Neuron (in vitro differentiated cells): Measurements from ENCODE around the gene C1orf35.
A peak's percentile ranks its signal among the peaks of the same experiment; 100 is the strongest.

ENCODE experiments used
- H2AFZ ChIP-seq: one replicate; pipeline ENCODE4 v1.6.1; 2013; ENCODE audit warnings: low read depth, mild to moderate bottlenecking, inconsistent platforms, low read length, moderate library complexity
- H3K27me3 ChIP-seq: one replicate; pipeline ENCODE4 v1.6.1; 2013; ENCODE audit warnings: low read length; ENCODE audit not compliant: insufficient read depth
- H3K36me3 ChIP-seq: one replicate; pipeline ENCODE4 v1.6.1; 2013; ENCODE audit warnings: low read length; ENCODE audit not compliant: insufficient read depth
- H3K4me1 ChIP-seq: one replicate; pipeline ENCODE4 v1.6.1; 2013; ENCODE audit warnings: low read length; ENCODE audit not compliant: insufficient read depth
- H3K4me3 ChIP-seq: 2 replicates; pipeline ENCODE4 v1.5.1; 2013; ENCODE audit warnings: mild to moderate bottlenecking, low read length, moderate library complexity
- H3K9me3 ChIP-seq: one replicate; pipeline ENCODE4 v1.6.1; 2013; ENCODE audit warnings: low read length

Gene C1orf35

DNA sequence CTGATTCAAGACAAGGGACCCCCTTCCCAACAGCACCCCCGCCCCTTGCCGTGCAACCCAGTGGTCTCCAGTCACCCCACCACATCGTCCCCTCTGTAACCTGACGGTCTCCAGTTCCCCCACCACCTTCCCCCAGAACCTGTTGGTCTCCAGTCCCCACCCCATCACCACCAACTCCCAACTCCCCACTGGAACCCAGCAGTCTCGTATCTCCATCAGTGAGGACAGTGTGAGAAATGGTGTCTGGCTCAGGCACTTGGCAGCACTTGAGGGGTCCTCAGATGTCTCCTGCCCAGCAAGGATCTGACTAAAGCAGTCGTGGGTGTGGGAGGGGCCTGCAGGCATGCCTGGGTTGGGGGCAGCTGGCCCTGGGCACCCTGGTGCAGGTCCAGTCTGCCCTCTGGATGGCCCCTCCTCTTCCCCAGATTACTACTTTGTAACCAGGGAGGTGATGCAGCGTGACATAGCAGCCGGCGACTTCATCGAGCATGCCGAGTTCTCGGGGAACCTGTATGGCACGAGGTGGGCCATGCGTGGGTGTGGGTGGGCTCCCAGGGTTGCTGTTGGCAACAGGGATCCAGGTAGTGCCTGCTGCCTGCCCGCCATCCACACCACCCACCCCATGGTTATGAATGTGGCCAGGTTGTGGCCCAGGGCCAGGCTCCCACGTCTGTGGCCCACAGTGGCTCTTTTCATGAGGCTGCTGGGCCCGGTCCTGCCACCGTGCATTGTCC lies 43.5 kb upstream of the C1orf35 start:
- H3K4me3 ChIP-seq, result no peak overlapping the region
- H3K27me3 ChIP-seq, result no peaks in the 10 kb centered on the region
- H3K9me3 ChIP-seq, result no peaks in the 10 kb centered on the region
- H3K36me3 ChIP-seq, result peaks cover 32% of the 10 kb centered on the region
- H3K4me1 ChIP-seq, result peaks cover 21% of the 10 kb centered on the region
- H2AFZ ChIP-seq, result no peak overlapping the region

- H3K9me3 ChIP-seq, result no peaks in the 10 kb centered on the region
- H3K36me3 ChIP-seq, result peaks cover 32% of the 10 kb centered on the region
- H3K4me1 ChIP-seq, result peaks cover 29% of the 10 kb centered on the region
- no peak overlapping the region for H2AFZ ChIP-seq
- no peak overlapping the region for H3K4me3 ChIP-seq
- no peaks in the 10 kb centered on the region for H3K27me3 ChIP-seq
These were observed 42.6 kb upstream of the C1orf35 start for GRCh38 chr1:228145463-228146416.

GRCh38 chr1:228144993-228145343 lies 41.8 kb upstream of the C1orf35 start:
- peaks cover 32% of the 10 kb centered on the region for H3K36me3 ChIP-seq
- no peak overlapping the region for H3K4me3 ChIP-seq
- no peak overlapping the region for H2AFZ ChIP-seq
- no peaks in the 10 kb centered on the region for H3K27me3 ChIP-seq
- H3K9me3 ChIP-seq, result no peaks in the 10 kb centered on the region
- peaks cover 29% of the 10 kb centered on the region for H3K4me1 ChIP-seq

DNA sequence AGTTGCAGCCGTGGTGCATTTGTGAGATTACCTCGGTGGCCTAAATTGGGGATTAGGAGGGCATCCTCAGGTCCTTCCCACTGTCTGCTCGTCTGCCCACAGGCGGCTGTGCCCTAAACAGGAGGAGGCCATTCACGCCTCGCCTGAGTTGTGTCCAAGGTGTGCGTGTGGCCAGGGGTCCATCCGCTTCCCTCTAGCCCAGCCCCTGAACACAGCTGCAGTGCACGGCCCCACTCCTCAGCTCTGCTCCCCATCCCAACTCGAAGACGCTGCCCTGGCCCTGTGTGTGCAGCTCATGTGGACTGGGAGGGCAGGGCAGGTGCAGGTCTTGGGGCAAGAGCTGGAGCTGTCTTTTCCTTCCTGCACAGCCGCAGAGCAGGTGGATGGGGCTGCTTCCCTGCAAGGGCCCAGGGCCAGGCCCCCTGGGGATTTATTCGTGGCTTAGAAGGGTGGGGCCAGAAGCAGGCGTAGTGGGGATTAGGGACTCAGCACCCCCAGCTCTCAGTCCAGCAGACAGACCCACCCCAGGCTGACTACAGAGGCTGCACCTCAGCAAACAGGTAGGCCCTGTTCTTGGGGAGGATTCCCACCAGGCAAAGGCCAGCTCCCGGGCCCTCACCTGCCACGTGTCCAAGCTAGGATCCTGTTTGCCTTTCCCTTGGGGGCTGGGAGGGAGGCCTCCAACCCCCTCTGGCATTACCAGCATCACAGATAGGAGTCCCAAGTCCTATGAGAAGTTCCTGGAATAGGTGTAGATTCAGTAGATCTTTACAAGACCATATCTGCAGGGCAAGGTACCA lies 41.3 kb upstream of the C1orf35 start:
- H3K4me3 ChIP-seq, result no peak overlapping the region
- peaks cover 32% of the 10 kb centered on the region for H3K36me3 ChIP-seq
- H3K27me3 ChIP-seq, result no peaks in the 10 kb centered on the region
- no peaks in the 10 kb centered on the region for H3K9me3 ChIP-seq
- peaks cover 23% of the 10 kb centered on the region for H3K4me1 ChIP-seq
- no peak overlapping the region for H2AFZ ChIP-seq

- H3K4me1 ChIP-seq, result peaks cover 20% of the 10 kb centered on the region
- H3K36me3 ChIP-seq, result peaks cover 31% of the 10 kb centered on the region
- no peaks in the 10 kb centered on the region for H3K9me3 ChIP-seq
- H3K27me3 ChIP-seq, result no peaks in the 10 kb centered on the region
- no peak overlapping the region for H2AFZ ChIP-seq
- no peak overlapping the region for H3K4me3 ChIP-seq
These were observed 40.5 kb upstream of the C1orf35 start for GRCh38 chr1:228143480-228144192.

GRCh38 chr1:228142701-228143136 lies 39.6 kb upstream of the C1orf35 start:
- H3K36me3 ChIP-seq, result peaks cover 23% of the 10 kb centered on the region
- no peaks in the 10 kb centered on the region for H3K9me3 ChIP-seq
- H3K4me1 ChIP-seq, result peaks cover 16% of the 10 kb centered on the region
- H3K4me3 ChIP-seq, result no peak overlapping the region
- no peak overlapping the region for H2AFZ ChIP-seq
- H3K27me3 ChIP-seq, result no peaks in the 10 kb centered on the region

GRCh38 chr1:228142155-228142691 lies 39.1 kb upstream of the C1orf35 start:
- Histone ChIP-seq H3K27me3 (no peaks in the 10 kb centered on the region), H3K36me3 (peaks cover 18% of the 10 kb centered on the region), H3K9me3 (no peaks in the 10 kb centered on the region), H3K4me1 (peaks cover 16% of the 10 kb centered on the region), H2AFZ (no peak overlapping the region), H3K4me3 (peak overlapping the region; percentile 78)

- H3K27me3 ChIP-seq, result peaks cover 6% of the 10 kb centered on the region
- no peaks in the 10 kb centered on the region for H3K9me3 ChIP-seq
These were observed 38.3 kb upstream of the C1orf35 start for GRCh38 chr1:228141226-228142044.

DNA sequence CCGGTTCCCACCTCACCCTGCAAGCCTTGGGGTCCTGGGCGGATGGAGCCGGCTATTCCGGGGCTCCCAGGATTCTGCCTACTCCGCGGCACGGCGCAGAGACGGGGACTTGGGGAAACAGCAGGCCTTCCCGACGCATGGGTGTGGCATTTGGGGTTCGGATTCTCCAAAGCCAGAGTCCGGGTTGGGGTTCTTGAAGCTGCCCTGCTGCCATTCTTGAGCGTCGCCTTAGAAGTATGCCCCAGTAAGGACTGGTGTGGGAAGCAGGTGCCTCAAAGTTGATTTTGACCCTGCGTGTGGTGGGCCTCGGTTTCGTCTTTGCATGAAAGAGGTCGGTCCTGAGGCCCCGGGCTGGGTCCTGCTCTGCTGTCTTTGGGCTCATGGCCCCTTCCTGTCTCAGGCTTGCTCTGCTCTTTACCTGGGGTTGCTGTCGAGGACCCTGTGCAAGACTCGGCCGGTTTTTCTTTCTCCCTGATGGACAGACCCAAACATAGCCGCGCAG lies 37.6 kb upstream of the C1orf35 start:
- Histone ChIP-seq H3K4me1 (peaks cover 16% of the 10 kb centered on the region), H3K27me3 (peaks cover 11% of the 10 kb centered on the region), H3K9me3 (no peaks in the 10 kb centered on the region), H3K36me3 (peaks cover 8% of the 10 kb centered on the region), H3K4me3 (peak overlapping the region; percentile 78), H2AFZ (no peak overlapping the region)

More at GRCh38 chr1:228141226-228142044, 38.3 kb upstream of the C1orf35 start:
- Histone ChIP-seq H2AFZ (no peak overlapping the region), H3K36me3 (peaks cover 11% of the 10 kb centered on the region), H3K4me1 (peaks cover 16% of the 10 kb centered on the region), H3K4me3 (peak overlapping the region; percentile 78)

GRCh38 chr1:228139931-228140723 lies 37.0 kb upstream of the C1orf35 start, which contains the start of gene GUK1:
TSS of gene GUK1 (plus strand) at chr1:228140279. CDS start at chr1:228140303, 24 bp downstream.
- Histone ChIP-seq H2AFZ (peak within 1 kb of the TSS; percentile 69), H3K27me3 (peaks cover 16% of the 10 kb centered on the region), H3K36me3 (peaks cover 1% of the 10 kb centered on the region), H3K4me1 (peaks cover 16% of the 10 kb centered on the region), H3K9me3 (no peaks in the 10 kb centered on the region), H3K4me3 (peak within 1 kb of the TSS; percentile 78)
